HG03039 (cell line): ENCODE results near the gene MINK1.
"Not testable (repeated sequence)": the region's sequence is repeated elsewhere in the genome, so short reads cannot be mapped to it uniquely, and the experiment has no call there.

Experiments used
- ATAC-seq: cut with Tn5 transposase; IDR thresholded peaks from one replicate; pipeline ENCODE4 v1.9.1; 2021; ENCODE audit warnings: mild to moderate bottlenecking, moderate library complexity; ENCODE audit not compliant: unreplicated experiment

The MINK1 gene

GRCh38 chr17:4897198-4897687 lies 64.1 kb downstream of the MINK1 start:
- no peak for ATAC-seq

- ATAC-seq = no peak
These were observed 64.6 kb downstream of the MINK1 start for GRCh38 chr17:4897785-4898184.

GRCh38 chr17:4898351-4898750 lies 65.2 kb downstream of the MINK1 start:
- ATAC-seq = no peak

GRCh38 chr17:4898927-4899326 lies 65.8 kb downstream of the MINK1 start:
- ATAC-seq = no peak

GRCh38 chr17:4899341-4900230 lies 66.4 kb downstream of the MINK1 start, which contains the start of gene C17orf107:
Gene C17orf107, plus strand, starts transcription at chr17:4899536. Its CDS starts 227 bp downstream, at chr17:4899763.
- ATAC-seq = no peak

- ATAC-seq = no peak
These were observed 67.3 kb downstream of the MINK1 start for GRCh38 chr17:4900231-4901107.

- ATAC-seq = no peak
These were observed 68.0 kb downstream of the MINK1 start for GRCh38 chr17:4901108-4901647.

GRCh38 chr17:4901648-4902344 lies 68.7 kb downstream of the MINK1 start:
- ATAC-seq = no peak

- ATAC-seq = no peak
These were observed 69.4 kb downstream of the MINK1 start for GRCh38 chr17:4902540-4902939.

- no peak for ATAC-seq
These were observed 70.1 kb downstream of the MINK1 start, which contains the start of gene CHRNE for GRCh38 chr17:4903051-4903818. Gene CHRNE, minus strand, starts transcription at chr17:4903098. Its CDS starts 35 bp downstream, at chr17:4903063.

GRCh38 chr17:4906642-4907041 lies 73.5 kb downstream of the MINK1 start:
- not testable (repeated sequence) for ATAC-seq

GRCh38 chr17:4908301-4908700 lies 75.2 kb downstream of the MINK1 start:
- no peak for ATAC-seq

- ATAC-seq = no peak
These were observed 75.8 kb downstream of the MINK1 start for GRCh38 chr17:4908711-4909496.

GRCh38 chr17:4913994-4914393 lies 80.9 kb downstream of the MINK1 start:
- no peak for ATAC-seq

GRCh38 chr17:4914551-4914950 lies 81.4 kb downstream of the MINK1 start:
- ATAC-seq = not testable (repeated sequence)

- ATAC-seq = no peak
These were observed 86.4 kb downstream of the MINK1 start for GRCh38 chr17:4919511-4920047.

GRCh38 chr17:4920351-4921048 lies 87.4 kb downstream of the MINK1 start:
- ATAC-seq = no peak

GRCh38 chr17:4921320-4921719 lies 88.2 kb downstream of the MINK1 start:
- no peak for ATAC-seq
